Activated T-cell treated with anti-CD3 and anti-CD28 coated beads for 48 hours (primary cell): ENCODE measurements around the gene ERAL1.
"Not testable (repeated sequence)": the region's sequence is repeated elsewhere in the genome, so short reads cannot be mapped to it uniquely, and the experiment has no call there.

Experiments used
- DNase-seq: peaks from one replicate; pipeline ENCODE4 v3.0.0-alpha.2; 2020; ENCODE audit warnings: low read depth

ERAL1 gene

GRCh38 chr17:28853295-28853694 is 1.5 kb upstream of the ERAL1 start:
- no peak for DNase-seq

GRCh38 chr17:28855336-28855679 is 492 bp downstream of the ERAL1 start:
- no peak for DNase-seq

GRCh38 chr17:28856028-28856574 is 1.3 kb downstream of the ERAL1 start:
- DNase-seq: no peak

GRCh38 chr17:28857905-28858800 is 3.3 kb downstream of the ERAL1 start:
- DNase-seq: no peak

GRCh38 chr17:28858801-28859355 is 4.1 kb downstream of the ERAL1 start:
- DNase-seq: no peak

- DNase-seq: no peak
Measured at GRCh38 chr17:28860363-28860808, 5.6 kb downstream of the ERAL1 start.

- DNase-seq: no peak
Measured at GRCh38 chr17:28861393-28862203, 6.8 kb downstream of the ERAL1 start.

GRCh38 chr17:28862561-28862960 is 7.7 kb downstream of the ERAL1 start:
- no peak for DNase-seq

GRCh38 chr17:28863953-28864352 is 9.1 kb downstream of the ERAL1 start:
- DNase-seq: no peak

- no peak for DNase-seq
Measured at GRCh38 chr17:28864991-28865849, 10.4 kb downstream of the ERAL1 start.

- DNase-seq: no peak
Measured at GRCh38 chr17:28865946-28866752, 11.3 kb downstream of the ERAL1 start.

GRCh38 chr17:28867276-28867675 is 12.5 kb downstream of the ERAL1 start:
- no peak for DNase-seq

GRCh38 chr17:28871056-28871579 is 16.3 kb downstream of the ERAL1 start:
- no peak for DNase-seq

- DNase-seq: no peak
Measured at GRCh38 chr17:28873839-28874238, 19.0 kb downstream of the ERAL1 start.

GRCh38 chr17:28874750-28875149 is 19.9 kb downstream of the ERAL1 start:
- no peak for DNase-seq

- no peak for DNase-seq
Measured at GRCh38 chr17:28875848-28876550, 21.2 kb downstream of the ERAL1 start.

GRCh38 chr17:28877150-28877711 is 22.4 kb downstream of the ERAL1 start:
- DNase-seq: not testable (repeated sequence)

- no peak for DNase-seq
Measured at GRCh38 chr17:28878158-28878910, 23.5 kb downstream of the ERAL1 start.

GRCh38 chr17:28878981-28879380 is 24.2 kb downstream of the ERAL1 start:
- DNase-seq: no peak
